Ovary (tissue), 9 donors: Measurements from ENCODE around the gene TCF12. TPM values are rescaled to one million over a fixed set of nuclear protein-coding genes. Genes with fewer than 3 reads are reported as not detected.

ENCODE experiments used
- DNase-seq, 5 donors: peaks; one replicate each; pipeline ENCODE4 v3.0.0-alpha.2; 2019 to 2020
- H3K27ac ChIP-seq, 2 donors: fragments of 200-600 bp; one replicate each; pipeline versions ENCODE4 v1.5.1 to v1.8.0; 2019 to 2022
- H3K27me3 ChIP-seq: fragments of 200-600 bp; one replicate; pipeline ENCODE4 v1.8.0; 2022
- H3K36me3 ChIP-seq: fragments of 200-600 bp; sonication (generic); one replicate; pipeline ENCODE4 v1.5.1; 2019
- H3K4me1 ChIP-seq: one replicate; pipeline ENCODE4 v1.8.1; 2013; ENCODE audit warnings: mild to moderate bottlenecking, moderate library complexity; ENCODE audit not compliant: insufficient read depth
- H3K4me3 ChIP-seq: fragments of 200-600 bp; sonication (generic); one replicate; pipeline ENCODE4 v1.5.1; 2017
- H3K9me3 ChIP-seq, 2 donors: fragments of 200-600 bp in 1 of 2; sonication (generic) in 1 of 2; one replicate each; pipeline versions ENCODE4 v1.5.1 to v1.8.1; 2013 to 2019; ENCODE audit warnings: mild to moderate bottlenecking in 1 of 2, moderate library complexity in 1 of 2
- CTCF ChIP-seq, 3 donors: fragments of 450-650 bp in 2 of 3; fragments of 200-600 bp in 1 of 3; IDR thresholded peaks; one replicate each; pipeline versions ENCODE4 v1.5.1 to v1.8.0; 2016 to 2022; ENCODE audit warnings: antibody characterized with exemption in 3 of 3, mild to moderate bottlenecking in 1 of 3
- EP300 ChIP-seq: sonication (generic); formaldehyde crosslinking; IDR thresholded peaks from one replicate; pipeline ENCODE4 v1.6.1; 2017; ENCODE audit warnings: antibody characterized with exemption
- POLR2A ChIP-seq: fragments of 450-650 bp; IDR thresholded peaks from one replicate; pipeline ENCODE4 v1.6.1; 2017; ENCODE audit warnings: antibody characterized with exemption, mild to moderate bottlenecking, moderate library complexity
- WGBS, 3 donors: extraction: QIAGEN DNeasy Blood & Tissue Kit in 1 of 3; methylation state at CpG; one replicate each; pipeline versions ENCODE4 v1.1.5 to v1.1.7; 2013 to 2017; 5-methylcytosine and 5-hydroxymethylcytosine counted together
- intact Hi-C, 4 donors: fragments of 100-400 bp; cut with DNase I; formaldehyde crosslinking; loops; one replicate each; pipeline versions ENCODE4 v1.11.0 to v1.15.1; 2022 to 2023
- polyA plus RNA-seq, 2 donors: library from polyadenylated mRNA; stranded (reverse); fragments of 200-250 nt in 1 of 2; fragments of 350-450 nt in 1 of 2; fragmentation: Illumina TruSeq in 1 of 2; extraction: RNeasy Lipid Tissue Mini Kit (QIAGEN cat#74804) in 1 of 2; gene quantifications; one replicate each; pipeline ENCODE4 v1.2.3, GENCODE V29; 2013 to 2014
- total RNA-seq, 7 donors: library from RNA; depleted of rRNA in 2 of 7; stranded (reverse); fragments of >200 nt in 2 of 7; fragmentation: NEBNext Ultra II Directional in 3 of 7; extraction: Animal tissue kit (Norgen Biotek cat#: 25700) in 3 of 7; gene quantifications; one replicate each; pipeline versions ENCODE4 v1.1.0 to v1.2.4, GENCODE V29; 2016 to 2023
- donor health status: DM: no; HTN: no; CAD: no; lungs with moderate emphysema.
- donor health status: DM: no; HTN: no; CAD: no.
- donor health status: Bipolar disorder and iron deficiency.
- donor health status: DM: yes; HTN: yes; CAD: no.
- donor health status: DM: no; HTN: no; CAD: no.
- donor health status: DM: yes; HTN: yes; CAD: no.

Gene TCF12
- total and polyA plus RNA-seq, 9 donors: 28.6 to 150 (median 116) TPM

DNA sequence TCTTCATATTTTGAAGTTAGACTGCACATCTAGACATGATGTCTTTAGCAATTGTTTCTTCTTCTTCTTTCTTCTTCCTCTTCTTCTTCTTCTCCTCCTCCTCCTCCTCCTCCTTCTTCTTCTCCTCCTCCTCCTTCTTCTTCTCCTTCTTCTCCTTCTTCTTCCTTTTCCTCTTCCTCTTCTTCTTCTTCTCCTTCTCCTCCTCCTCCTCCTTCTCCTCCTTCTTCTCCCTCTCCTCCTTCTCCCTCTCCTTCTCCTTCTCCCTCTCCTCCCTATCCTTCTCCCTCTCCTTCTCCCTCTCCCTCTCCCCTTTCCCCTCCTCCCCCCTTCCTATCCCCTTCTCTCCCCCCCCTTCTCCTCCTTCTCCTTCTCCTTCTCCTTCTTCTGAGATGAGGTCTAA, 21.9 kb downstream of the TCF12 start:
- intact Hi-C loops: no loop called here
- Histone ChIP-seq H3K4me3 (no peak overlapping the region), H3K9me3 (no peaks in the 10 kb centered on the region), H3K36me3 (no peaks in the 10 kb centered on the region), H3K27me3 (no peaks in the 10 kb centered on the region), H3K27ac (no peak overlapping the region), H3K4me1 (peaks cover 6% of the 10 kb centered on the region)
- no peak for TF ChIP-seq POLR2A
- TF ChIP-seq CTCF (IDR thresholded peaks at IDR 0.05): no peak
- no peak for TF ChIP-seq EP300
- no peak for DNase-seq

DNA sequence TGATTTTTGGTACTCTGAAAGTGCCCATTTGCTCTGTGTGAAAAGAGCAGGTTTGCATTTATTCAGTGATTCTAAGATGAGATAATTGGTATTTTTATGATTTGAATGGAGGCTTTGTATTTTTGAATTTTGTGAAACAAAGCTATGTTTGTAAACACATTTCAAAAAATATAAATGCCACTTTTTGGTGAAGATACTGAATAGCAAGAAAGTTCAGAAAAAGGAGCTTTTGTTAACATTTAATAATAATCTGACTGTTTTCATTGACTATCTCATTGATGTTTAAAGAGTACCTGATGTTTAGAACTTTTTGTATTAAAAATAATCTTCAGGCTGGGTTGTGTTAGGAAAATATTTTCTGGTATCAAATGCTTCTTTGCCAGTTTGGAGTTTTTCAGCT, 23.7 kb downstream of the TCF12 start:
- no peak for DNase-seq
- no peak for TF ChIP-seq CTCF (IDR thresholded peaks at IDR 0.05)
- H3K27me3 ChIP-seq: no peaks in the 10 kb centered on the region
- intact Hi-C loops: no loop called here
- no peaks in the 10 kb centered on the region for H3K36me3 ChIP-seq
- H3K9me3 ChIP-seq: no peaks in the 10 kb centered on the region
- H3K4me1 ChIP-seq: peaks cover 6% of the 10 kb centered on the region
- H3K27ac ChIP-seq: no peak overlapping the region
- no peak overlapping the region for H3K4me3 ChIP-seq

DNA sequence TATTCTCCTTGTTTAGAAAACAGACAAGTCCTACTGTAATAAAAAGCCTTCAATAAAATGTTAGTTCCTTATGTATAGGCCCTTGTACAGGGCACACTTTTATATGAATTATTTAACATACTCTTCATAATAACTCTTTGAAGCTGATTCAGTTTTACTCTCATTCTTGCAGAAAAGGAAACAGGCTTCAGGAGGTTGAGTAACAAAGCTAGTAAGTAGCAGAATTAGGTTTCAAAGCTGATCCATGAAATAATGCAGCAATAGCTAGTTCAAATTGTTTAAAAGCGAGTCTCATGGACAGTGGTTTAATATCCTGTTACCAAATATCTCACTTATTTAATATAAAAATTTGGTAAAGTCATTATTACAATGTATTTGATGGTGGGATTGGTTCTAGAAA, 25.0 kb downstream of the TCF12 start:
- TF ChIP-seq CTCF (IDR thresholded peaks at IDR 0.05) (no peak), EP300 (no peak), POLR2A (no peak)
- 94 to 98% (median 97%) methylated on average over 1 of the region's 1 CpG for WGBS, 3 donors
- no peak for DNase-seq
- no peak overlapping the region for H3K27ac ChIP-seq
- no peaks in the 10 kb centered on the region for H3K36me3 ChIP-seq
- no peak overlapping the region for H3K4me3 ChIP-seq
- H3K27me3 ChIP-seq: no peaks in the 10 kb centered on the region
- H3K9me3 ChIP-seq: no peaks in the 10 kb centered on the region
- intact Hi-C loops: no loop called here
- H3K4me1 ChIP-seq: peaks cover 7% of the 10 kb centered on the region

DNA sequence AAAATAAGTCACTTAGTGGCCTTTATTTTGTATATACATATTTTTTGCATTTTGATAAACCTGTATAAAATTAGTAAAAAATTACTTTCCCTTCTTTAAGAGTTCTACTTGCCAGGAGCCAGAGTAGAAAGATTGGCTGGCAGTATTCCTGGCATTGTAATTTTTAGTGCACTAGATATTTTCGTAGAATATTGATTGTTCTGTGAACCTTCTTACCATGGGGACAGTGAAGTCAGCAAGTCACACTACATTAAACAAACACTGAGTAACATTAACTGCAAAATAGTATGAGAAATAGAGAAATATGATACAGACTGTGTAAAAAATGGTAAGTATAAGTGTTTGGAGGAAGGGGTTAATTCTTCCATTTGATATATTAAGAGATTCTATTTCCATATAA, 26.0 kb downstream of the TCF12 start:
- no peak overlapping the region for H3K4me3 ChIP-seq
- no peaks in the 10 kb centered on the region for H3K9me3 ChIP-seq
- intact Hi-C loops: no loop called here
- 88 to 92% (median 89%) methylated on average over 1 of the region's 1 CpG for WGBS, 3 donors
- no peak overlapping the region for H3K27ac ChIP-seq
- H3K4me1 ChIP-seq: peaks cover 6% of the 10 kb centered on the region
- no peak for TF ChIP-seq POLR2A
- TF ChIP-seq EP300: no peak
- no peak for TF ChIP-seq CTCF (IDR thresholded peaks at IDR 0.05)
- DNase-seq: no peak
- no peaks in the 10 kb centered on the region for H3K27me3 ChIP-seq
- no peaks in the 10 kb centered on the region for H3K36me3 ChIP-seq

DNA sequence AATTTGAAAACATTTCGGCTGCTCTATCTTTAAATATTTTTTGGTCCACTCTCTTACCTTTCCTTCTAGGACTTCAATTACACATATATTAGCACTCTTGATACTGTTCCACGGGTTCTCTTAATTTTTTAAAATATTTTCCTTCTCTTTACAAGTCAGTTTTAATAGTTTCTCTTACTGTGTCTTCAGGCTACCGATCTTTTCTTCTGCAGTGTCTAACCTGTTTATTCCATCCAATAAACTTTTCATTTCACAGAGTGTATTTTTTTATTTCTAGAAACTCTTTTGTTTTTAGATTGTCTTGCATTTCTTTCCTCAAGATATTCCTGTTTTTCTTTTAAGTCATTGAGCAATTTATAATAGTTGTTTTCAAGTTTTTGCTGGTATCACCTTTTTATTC, 27.7 kb downstream of the TCF12 start:
- 96 to 100% (median 98%) methylated on average over 3 of the region's 3 CpGs for WGBS, 3 donors

More for the DNA sequence above, 27.7 kb downstream of the TCF12 start:
- intact Hi-C loops: no loop called here
- Histone ChIP-seq H3K27me3 (no peaks in the 10 kb centered on the region), H3K9me3 (no peaks in the 10 kb centered on the region), H3K36me3 (no peaks in the 10 kb centered on the region), H3K4me3 (no peak overlapping the region), H3K27ac (no peak overlapping the region), H3K4me1 (peaks cover 4% of the 10 kb centered on the region)
- TF ChIP-seq EP300 (no peak), POLR2A (no peak), CTCF (IDR thresholded peaks at IDR 0.05) (no peak)
- no peak for DNase-seq
